AG09319 (cell line): ENCODE measurements around the gene CCDC30.
"Not testable (repeated sequence)": the region's sequence is repeated elsewhere in the genome, so short reads cannot be mapped to it uniquely, and the experiment has no call there.

Experiments
- DNase-seq: peaks from one replicate; pipeline ENCODE4 v3.0.0-alpha.2; 2010; ENCODE audit warnings: low read depth; ENCODE audit errors: extremely low read depth
- CTCF ChIP-seq: IDR thresholded peaks from 2 replicates; pipeline ENCODE4 v1.5.1; 2011; ENCODE audit warnings: low read depth, mild to moderate bottlenecking, inconsistent platforms, low read length, moderate library complexity

The CCDC30 gene

GRCh38 chr1:42593486-42594100 is 130.5 kb downstream of the CCDC30 start:
- no peak for DNase-seq
- TF ChIP-seq CTCF = no peak

DNA sequence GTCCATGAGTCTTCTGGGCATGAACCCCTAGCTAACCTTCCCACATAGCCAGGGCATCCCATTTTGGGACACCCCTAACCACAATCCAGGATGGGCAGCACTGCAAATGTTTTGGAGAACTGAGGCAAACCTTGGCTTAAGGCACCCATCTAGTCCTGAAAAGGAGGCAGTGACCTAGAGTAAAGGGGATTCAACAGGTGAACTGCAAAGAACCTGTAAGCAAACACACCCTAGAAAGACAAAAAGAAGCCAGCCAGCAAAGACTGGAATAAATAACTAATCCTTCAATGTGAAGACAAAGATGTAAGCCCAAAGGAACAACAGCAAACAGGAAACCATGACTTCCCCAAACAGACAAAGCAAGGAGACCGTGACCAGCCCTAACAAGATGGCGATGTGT is 138.4 kb downstream of the CCDC30 start:
- DNase-seq = no peak
- TF ChIP-seq CTCF = no peak

DNA sequence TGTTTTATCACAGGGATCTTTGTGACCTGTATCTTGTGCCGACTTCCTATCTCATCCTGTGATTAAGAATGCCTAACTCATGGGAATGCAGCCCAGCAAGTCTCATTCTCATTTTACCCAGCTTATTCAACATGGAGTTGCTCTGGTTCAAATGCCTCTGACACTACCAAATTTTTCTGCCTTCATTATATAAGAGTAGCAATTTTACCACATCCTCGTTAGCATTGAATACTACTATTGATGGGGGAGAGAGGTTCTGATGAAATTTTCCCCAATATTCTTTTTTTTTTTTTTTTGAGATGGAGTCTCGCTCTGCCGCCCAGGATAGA is 150.7 kb downstream of the CCDC30 start:
- TF ChIP-seq CTCF = no peak

GRCh38 chr1:42618866-42619265 is 155.8 kb downstream of the CCDC30 start:
- no peak for TF ChIP-seq CTCF
- no peak for DNase-seq

More for the DNA sequence above, 150.7 kb downstream of the CCDC30 start:
- DNase-seq = no peak

DNA sequence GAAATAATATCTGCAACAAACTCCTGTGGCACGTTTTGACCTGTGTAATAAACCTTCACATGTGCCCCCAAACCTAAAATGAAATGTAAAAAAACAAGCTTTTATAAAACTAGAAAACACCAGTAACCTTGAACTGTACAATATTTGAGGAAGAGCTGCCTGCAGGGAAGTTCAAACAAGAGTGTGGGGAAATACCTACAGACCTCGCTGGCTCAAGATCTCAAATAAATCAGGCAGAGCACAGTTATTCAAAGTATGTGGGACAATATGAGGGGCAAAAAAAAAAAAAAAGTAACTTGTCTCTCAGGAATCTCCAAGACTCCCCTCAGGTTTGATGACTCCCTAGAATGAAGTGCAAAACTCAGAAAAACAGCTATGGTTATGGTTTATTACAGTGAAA is 157.2 kb downstream of the CCDC30 start:
- DNase-seq = no peak
- TF ChIP-seq CTCF = no peak

GRCh38 chr1:42621180-42621579 is 158.1 kb downstream of the CCDC30 start:
- DNase-seq = not testable (repeated sequence)

DNA sequence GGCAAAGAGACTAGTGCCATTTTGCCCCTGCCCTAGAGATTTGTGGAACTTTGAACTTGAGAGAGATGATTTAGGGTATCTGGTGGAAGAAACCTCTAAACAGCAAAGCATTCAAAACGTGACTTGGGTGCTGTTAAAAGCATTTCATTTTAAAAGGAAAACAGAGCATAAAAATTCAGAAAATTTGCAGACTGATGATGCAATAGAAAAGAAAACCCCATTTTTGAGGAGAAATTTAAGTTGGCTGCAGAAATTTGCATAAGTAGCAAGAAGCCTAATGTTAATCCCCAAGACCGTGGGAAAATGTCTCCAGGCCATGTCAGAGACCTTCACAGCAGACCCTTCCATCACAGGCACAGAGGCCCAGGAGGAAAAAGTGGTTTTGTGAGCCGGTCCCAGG is 164.1 kb downstream of the CCDC30 start:
- DNase-seq = not testable (repeated sequence)

DNA sequence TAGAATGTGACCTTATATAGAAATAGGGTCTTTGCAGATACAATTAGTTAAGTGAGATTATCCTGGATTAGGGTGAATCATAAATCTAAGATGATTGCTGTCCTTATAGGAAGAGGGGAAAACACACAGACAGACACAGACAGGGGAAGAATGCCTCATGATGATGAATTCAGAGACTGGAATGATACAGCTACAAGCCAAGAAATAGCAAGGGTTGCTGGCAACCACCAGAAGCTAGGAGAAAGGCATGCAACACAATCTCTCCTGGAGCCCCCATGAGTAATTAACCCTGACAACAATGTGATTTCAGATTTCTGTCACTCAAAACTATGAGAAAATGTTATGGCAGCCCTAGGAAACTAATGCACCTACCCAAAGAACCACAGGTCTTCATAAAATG is 176.0 kb downstream of the CCDC30 start:
- DNase-seq = no peak
- TF ChIP-seq CTCF = no peak

DNA sequence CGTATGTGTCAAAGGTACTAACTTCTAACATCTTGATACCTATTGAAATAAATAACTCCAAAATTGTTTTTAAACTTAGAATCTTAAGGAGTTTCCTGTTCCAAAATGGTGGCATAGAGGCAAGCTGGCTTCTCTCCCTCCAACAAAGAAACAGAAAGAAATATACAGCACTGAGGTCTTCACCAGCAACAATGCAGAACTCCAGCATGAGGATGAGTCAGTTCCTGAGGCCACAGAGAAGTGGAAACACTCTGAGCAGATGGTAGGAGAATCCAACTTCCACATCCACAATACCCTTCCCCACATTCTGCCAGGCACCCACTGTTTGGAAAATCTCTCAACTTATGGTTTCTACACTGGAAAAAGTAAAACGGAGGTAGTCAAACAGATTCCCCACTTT is 183.0 kb downstream of the CCDC30 start:
- no peak for TF ChIP-seq CTCF
- DNase-seq = no peak
